GDM1 (cell line): ENCODE data around the gene HDGFL2.

Experiments used
- DNase-seq: peaks from one replicate; lab custom pipeline; 2025; lab: John Stamatoyannopoulos, UW

HDGFL2 gene

DNA sequence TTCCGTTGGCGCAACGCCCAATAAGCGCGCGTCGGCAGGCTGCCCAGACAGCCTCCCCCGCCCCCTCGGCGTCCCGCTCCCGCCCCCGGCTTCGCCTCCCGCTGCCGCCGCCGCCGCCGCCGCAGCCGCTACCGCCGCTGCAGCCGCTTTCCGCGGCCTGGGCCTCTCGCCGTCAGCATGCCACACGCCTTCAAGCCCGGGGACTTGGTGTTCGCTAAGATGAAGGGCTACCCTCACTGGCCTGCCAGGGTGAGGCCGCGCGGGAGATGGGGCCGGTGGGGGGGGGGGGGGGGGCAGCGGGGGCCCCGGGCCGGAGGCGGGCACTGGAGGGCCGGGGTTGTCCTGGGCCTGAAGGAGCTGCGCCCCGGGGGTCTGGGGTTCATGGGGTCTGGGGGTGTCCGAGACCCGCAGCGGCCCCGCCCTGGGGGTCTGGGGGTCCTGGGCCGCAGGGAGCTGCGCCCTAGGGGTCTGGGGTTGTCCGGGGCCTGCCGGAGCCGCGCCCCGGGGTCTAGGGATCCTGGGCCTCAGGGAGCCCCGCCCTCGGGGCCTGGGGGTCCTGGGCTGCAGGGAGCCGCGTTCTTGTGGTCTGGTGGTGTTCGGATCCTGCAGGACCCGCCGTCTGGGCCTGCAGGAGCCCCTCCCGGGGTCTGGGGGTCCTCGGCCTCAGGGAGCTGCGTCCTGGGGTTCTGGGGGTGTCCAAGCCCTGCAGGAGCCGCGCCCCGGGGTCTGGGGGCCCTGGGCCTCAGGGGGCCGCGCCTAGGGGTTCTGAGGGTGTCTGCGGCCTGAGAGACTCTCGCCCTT is at the start of gene HDGFL2:
HDGFL2 (plus strand) TSS at position 124 of the 801 bp plus-strand sequence; CDS start at position 178, 54 bp downstream.
- no peak for DNase-seq

DNA sequence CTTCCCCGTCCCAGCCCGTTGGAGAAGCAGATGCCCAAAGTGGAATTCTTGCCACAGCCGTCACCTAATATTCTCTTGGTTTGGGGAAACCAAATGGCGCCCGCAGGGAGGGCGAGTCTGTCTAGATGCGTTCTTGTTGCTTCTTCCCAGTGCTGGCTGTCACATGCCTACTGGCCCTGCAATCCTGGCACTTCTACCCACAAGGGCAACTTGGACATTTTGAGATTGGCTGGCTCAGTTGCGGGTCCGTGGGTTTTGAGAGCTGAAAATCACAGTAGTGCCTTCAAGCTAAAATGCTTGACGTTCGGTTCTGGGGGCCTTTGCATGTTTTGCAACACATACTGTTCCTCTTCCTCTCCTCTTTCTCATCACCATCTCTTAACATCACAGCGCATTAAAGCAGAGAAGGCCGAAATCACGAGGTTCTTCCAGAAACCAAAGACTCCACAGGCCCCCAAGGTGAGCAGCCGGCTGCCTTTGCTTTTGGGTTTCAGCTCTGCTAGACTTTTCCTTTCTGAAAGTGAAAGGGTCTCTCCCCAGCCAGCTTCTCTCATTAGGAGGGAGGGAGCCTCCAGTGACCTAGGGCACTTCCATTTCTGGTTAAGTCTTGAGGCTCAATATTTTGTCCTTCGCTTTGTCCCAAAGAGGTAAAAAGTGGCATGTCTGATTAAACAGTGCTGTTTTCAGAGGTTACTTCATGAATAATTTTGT is 48.5 kb upstream of the HDGFL2 start:
- DNase-seq, result no peak

DNA sequence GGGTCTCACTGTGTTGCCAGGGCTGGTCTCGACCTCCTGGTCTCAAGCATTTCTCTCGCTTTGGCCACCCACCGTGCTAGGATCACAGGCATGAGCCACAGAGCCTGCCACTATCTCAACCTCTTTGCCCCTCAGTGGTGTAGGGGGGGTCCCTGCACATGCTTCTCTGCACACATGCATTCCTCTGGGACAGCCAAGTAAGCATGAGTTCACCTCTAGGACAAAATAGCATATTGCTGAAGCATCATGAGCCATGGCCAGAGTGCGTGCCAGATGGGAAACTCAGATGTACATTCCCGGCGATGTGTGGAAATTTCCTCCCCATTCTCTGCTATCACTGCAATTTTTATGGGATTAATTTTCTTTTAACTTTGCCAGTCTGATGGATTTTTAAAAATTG is 46.6 kb upstream of the HDGFL2 start:
- no peak for DNase-seq

DNA sequence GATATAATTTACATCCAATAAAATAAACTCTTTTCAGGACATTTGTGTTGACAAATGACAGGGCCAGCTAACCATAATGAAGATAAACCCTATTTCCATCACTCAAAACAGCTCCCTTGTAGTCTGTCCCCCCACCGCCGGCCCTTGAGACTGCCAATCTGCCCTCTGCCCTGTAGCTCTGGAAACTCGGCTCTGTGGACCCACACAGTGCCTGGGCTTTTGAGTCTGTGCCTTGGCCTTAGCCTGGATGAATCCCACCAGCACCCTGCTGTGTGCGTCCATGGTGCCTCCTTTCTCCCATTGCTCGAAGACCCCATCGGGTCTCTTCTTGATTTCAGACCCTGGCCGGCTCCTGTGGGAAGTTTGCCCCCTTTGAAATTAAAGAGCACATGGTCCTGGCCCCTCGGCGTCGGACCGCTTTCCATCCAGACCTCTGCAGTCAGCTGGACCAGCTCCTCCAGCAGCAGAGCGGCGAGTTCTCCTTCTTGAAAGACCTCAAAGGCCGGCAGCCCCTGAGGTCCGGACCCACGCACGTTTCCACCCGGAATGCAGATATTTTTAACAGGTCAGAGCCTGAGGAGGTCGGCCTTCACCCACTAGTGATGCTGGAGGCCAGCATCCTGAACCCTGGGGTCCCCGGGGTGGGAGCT is 43.6 kb upstream of the HDGFL2 start:
- no peak for DNase-seq

DNA sequence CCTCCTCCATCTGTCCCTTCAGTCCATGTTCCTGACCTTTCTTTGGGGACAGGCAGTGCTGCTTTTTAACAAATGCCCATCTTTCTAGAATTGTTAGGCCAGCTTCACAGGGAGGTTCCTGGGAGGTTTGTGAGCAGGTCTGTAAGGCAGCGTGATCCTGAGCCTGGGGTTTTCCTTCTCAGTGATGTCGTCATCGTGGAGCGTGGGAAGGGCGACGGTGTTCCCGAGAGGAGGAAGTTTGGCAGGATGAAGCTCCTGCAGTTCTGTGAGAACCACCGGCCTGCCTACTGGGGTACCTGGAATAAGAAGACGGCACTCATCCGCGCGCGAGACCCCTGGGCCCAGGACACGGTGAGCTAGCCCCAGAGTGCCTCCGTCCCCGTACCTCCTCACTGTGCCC is 42.8 kb upstream of the HDGFL2 start:
- DNase-seq, result no peak

DNA sequence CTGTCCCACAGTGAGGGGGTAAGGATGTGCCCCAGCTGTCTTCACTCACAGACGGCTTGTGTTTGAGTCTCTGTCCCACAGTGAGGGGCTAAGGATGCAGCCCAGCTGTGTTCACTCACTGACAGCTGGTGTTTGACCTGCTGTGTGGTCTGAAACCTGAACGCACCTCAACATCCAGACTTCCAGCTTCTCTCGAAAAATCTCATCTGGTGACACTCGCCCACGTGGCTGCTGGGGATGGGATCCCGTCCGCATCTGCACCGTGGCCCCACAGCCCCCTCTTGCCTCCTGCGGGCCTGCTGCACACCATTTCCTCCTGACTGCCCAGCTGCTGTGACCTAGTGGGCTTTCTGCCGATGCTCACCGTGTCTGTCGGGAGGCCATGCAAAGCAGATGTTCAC is 42.3 kb upstream of the HDGFL2 start:
- DNase-seq, result no peak

DNA sequence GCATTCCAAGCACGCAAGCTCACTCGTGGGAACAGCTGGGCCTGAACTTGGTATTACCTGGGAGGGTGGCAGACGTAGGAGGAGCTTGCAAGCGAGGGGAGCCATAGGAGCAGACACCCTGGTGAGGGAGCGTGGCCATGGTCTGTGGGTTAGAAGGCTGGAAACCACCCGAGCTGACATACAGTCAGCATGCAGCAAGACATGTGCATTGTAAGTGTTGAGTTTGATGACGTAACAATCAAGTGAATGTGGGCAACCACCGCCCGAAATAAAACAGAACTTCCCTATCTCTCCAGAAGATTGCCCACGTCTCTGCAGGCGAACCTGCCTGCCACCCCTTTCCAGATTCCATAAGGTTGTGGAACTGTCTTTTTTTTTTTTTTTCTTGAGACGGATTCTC is 41.3 kb upstream of the HDGFL2 start:
- DNase-seq, result peak; percentile 32

DNA sequence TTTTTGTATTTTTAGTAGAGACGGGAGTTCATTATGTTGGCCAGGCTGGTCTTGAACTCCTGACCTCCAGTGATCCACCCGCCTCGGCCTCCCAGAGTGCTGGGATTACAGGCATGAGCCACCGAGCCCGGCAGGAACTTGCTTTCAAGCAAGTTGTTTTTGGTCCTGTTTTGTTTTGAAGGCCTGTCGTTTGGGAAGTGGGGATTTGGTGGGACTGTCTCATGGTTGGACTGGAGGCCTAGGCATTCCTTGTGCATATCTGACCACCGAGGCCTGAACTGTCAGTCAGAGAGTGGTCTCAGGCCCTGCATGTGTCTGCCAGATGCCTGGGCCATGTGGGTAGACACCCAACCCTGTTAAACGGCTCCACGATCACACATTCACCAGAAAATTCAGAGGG is 40.8 kb upstream of the HDGFL2 start:
- DNase-seq, result no peak

DNA sequence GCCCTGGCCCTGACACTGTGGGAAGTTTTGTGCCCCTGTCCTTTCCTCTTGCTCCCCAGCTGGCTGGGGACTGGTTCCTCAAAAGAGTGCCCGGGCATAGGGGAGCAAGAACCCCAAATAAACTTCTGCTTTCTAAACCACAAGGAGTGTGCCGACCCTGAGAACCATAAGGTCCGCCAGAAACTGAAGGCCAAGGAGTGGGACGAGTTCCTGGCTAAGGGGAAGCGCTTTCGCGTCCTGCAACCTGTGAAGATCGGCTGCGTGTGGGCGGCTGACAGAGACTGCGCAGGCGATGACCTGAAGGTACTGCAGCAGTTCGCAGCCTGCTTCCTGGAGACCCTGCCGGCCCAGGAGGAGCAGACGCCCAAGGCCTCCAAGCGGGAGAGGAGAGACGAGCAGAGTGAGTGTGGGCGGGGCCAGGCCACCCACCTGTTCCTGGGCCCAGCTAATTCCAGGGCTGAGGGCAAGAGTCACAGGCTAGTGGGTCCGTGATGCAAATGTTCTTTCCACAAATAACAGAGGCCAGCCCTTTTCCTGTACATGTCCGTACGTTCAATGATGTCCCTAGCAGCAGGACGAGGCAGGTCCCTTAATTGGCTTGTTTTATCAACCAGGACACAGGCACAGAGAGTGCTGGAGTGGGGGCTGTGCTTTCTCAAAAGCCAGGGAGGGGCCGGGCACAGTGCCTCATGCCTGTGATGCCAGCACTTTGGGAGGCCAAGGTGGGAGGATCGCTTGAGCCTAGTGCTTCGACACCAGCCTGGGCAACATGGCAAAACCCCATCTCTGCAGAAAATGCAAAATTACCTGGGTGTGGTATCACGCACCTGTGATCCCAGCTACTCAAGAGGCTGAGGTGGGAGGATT is 40.1 kb upstream of the HDGFL2 start:
- DNase-seq, result peak; percentile 13

DNA sequence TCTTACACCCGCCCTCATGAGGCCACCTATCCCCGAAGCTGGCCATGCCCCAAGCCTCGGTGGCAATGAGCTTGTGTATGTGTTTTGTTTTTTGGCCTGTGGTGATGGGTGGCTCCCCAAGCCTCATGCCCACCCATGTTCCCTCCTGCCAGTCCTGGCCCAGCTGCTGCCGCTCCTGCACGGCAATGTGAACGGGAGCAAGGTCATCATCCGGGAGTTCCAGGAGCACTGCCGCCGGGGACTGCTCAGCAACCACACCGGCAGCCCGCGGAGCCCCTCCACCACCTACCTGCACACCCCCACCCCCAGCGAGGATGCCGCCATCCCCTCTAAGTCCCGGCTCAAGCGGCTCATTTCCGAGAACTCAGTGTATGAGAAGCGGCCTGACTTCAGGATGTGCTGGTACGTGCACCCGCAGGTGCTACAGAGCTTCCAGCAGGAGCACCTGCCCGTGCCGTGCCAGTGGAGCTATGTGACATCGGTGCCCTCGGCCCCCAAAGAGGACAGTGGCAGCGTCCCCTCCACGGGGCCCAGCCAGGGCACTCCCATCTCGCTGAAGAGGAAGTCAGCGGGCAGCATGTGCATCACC is 39.1 kb upstream of the HDGFL2 start:
- DNase-seq, result no peak

DNA sequence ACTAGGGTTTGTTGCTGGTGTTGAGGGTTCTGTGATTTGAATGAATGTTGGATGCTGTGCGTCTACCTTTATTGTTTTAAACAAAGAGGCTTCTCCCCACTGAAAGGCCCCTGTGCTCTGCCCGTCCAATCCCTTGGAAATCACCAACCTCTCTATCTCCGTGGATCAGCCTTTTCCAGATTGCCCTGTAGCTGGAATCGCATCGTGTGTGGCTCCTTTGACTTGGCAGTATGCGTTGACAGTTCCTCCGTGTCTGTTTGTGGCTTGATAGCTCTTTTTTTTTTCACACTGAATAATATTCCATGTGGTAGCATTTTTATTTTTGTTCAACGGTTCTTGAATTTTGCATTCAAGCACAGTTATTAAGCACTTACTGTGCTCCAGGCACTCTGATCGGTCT is 37.7 kb upstream of the HDGFL2 start:
- no peak for DNase-seq

DNA sequence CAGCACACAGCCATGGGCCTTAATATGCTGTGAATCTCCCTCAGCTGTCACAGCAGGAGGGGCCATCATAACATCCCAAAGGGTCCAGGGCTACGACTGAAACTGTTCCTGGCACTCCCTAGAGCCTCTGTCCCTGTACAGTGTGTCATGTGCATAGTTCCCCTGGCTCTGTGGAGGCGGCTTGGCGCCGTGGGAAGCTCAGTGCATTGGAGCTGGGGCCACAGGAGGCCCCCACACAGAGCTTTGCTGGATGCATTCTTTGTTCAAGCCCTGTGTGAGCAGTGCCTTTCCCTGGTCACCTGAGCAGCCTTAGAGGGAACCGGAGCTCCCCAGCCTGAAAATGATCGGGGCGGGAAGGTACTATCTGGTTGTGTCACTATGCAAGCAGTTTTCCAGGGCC is 35.9 kb upstream of the HDGFL2 start:
- DNase-seq, result no peak

DNA sequence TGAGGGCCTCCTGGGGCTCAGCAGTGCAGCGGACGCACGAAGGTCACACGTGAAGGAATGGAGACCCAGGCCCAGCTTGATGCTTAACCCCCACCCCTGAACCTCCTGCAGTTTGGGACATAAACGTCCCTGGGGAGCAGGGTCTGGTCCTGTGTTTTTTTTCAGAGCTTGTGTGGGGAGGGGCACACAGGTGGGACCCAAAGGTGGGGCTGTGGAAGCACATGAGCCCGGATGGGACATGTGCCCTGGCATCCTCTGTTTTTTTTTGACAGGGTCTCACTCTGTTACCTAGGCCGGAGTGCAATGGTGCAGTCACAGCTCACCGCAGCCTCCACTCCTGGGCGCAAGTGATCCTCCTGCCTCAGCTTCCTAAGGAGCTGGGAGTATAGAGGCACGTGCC is 35.0 kb upstream of the HDGFL2 start:
- DNase-seq, result no peak

DNA sequence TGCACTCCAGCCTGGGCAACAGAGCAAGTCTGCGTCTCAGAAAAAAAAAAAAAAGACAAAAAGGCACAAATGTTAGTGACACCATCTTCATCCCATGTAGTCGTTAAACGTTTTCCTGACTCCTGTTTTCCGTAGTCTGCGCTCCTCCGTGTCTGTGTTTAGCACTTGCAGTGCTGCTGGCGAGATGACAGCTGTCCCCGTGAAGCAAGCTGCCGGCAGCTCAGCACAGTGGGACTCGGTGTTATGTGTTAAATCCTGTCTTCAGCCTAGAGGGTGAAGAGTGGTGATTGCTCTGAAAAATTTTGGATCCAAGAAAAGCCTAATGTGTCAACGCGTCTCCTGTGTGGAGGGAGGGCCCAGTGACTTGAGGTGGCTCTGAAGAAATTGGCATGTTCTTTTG is 32.9 kb upstream of the HDGFL2 start:
- no peak for DNase-seq

DNA sequence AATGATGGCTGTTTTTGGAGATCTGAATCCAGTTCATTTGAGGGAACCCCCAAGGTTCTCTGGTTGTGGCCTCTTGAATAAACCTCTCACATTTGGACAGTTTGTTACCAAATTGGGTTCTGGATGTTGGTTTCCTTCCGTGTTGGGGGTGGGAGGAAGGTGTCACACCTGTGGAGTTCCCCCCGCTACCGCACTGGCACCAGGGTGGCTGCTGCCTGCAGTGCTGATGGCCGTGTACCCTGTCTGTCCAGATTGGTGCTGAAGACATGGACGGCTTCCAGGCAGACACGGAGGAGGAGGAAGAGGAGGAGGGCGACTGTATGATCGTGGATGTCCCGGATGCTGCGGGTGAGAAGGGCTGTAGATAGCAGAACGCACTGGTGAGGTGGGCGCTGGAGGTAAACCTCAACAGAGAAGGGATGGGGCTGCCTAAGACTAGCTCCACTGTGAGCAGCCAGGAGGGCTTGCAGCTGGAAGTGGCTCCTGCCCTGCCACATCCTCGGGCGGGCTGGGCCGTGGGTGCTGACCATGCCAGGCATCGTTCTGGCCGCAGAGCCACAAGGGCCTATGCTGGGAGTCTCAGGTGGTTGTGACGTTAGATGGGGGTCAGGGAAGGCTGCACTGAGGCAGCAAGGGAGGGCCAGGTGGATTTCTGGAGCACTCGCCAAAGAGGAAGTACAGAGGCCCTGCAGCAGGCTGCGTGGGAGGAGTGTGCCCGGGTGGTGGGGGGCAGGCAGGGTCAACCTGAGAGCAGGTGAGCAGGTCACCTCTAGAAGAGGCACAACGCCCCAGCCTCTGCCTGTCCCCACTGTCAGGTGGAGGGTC is 29.9 kb upstream of the HDGFL2 start:
- no peak for DNase-seq

DNA sequence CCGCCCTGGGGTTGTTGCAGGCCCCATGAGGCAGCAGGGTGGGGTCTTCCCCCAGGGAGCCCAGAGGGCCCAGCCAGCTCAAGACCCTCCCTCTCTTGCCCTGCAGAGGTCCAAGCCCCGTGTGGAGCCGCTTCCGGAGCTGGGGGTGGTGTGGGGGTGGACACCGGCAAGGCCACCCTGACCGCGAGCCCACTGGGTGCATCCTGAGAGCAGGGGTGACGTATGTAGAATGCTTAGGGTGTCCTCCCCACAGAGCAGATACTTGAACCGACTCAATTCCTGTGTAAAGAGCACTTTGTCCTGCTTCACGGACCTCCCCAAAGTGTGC is 29.3 kb upstream of the HDGFL2 start:
- DNase-seq, result no peak

DNA sequence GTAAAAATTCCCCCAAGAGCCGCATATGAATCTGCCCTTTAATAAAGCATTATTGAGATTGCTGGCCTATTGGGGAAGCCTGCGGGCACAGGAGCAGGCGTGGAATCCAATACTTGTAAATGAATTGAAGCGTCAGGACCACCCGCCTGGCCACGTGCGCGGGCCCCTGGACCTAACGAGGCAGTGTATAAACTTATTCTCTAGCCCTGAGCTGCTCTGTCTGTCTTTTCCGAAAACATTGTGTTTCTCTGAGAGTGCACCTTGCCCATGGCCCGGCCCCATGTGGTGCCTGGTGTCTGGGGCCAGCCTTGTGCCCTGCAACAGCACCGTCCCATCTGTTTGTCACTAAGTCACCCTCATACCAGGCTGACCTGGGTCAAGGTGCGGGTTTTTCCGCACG is 28.9 kb upstream of the HDGFL2 start:
- DNase-seq, result no peak

DNA sequence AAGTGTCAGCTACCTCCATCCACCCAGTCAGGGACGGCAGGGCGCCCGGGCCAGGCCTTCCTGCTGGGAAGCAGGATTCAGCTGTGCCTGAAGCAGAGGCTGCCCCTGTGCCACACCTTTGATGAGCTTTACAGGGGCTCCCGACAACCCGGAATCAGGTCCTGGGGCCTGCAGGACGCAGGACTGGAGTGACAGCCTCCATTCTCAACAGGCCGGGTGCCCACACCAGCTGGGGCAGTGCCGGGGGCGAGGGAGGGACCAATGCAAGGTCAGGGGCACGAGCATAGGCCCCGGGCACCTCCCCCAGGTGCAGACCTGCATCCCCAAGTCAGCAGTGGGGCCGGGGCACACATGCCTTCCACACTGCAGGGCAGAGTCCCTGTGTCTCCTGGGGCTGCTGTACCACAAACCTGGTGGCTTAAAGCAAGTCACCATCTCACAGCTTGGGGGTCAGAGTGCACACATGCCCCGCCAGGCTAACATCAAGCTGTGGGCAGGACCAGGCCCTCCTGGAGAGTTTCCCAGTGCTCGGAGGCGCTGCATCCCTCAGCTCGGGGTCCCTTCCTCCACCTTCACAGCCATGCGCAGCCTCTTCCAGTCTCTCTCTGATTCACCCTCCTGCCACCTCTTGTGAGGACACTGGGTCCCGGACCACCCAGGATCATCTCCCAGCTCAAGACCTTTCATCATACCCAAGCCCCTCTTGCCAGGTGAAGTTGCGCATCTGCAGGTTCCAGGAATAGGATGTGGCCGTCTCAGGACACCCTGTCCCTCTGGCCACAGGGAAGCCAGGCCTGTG is 27.9 kb upstream of the HDGFL2 start:
- no peak for DNase-seq

DNA sequence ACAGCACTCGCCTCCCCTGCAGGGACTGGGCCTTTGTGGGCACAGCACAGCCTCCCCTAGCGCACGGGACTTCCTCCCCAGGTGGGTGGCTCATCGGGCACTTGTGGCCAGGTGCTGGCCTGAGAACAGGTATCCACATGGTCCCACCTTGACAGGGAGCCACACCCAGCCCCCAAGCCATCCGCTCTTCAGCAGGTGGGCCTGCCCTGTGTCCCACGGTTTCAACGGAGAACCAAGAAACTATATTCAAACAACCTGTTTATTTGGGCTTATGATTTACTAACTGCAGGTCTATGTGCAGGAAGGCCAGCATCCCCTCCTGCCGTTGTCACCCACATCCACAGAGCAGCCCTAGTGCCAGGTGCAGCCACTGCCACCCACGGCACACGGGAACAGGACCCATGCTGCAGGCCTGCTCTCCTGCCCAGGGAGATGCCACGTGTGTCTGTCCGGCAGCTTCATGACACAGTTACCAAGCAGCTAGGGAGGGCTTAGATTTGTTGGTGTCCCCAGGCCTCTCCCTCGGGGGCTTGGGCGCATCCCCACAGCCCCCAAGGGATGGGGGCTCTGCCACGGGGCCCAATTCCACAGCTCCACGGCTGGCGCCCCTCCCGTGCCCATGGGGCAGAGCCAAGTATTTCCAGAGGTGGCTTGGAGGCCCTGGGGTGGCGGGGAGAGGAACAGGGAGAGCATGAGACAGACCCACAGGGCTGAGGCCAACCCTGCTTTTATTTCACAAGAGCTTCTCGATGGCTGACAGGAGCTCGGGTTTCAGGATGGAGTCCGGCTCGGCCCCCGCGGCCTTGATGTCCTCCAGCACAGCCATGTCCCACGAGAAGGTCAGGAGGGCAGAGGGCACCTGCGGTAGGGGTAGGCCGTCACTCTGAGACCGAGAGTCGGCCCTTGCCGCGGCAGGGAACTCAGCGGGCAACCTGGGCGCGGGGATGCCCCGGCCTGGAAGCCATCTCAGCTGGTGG is 27.0 kb upstream of the HDGFL2 start:
- DNase-seq, result no peak
